Measurements from ENCODE around the gene WDR73. TPM values are rescaled to one million over a fixed set of nuclear protein-coding genes. Genes with fewer than 3 reads are reported as not detected.

The WDR73 gene
- total RNA-seq, 1 experiment from 2014 or later = 35.6 TPM

- H3K4me1 ChIP-seq (ENCODE audit: control insufficient read depth in 1 of 2, insufficient read depth in 2 of 2, low read length in 2 of 2) = peaks cover 14 to 49% of the 10 kb centered on the region in 2 experiments
- H3K4me3 ChIP-seq (replicated peaks in 1 of 2; ENCODE audit: low read depth in 1 of 2, low read length in 2 of 2) = peak overlapping the region; percentile 61 to 86
- peak overlapping the region; percentile 99 for H3K4me2 ChIP-seq (ENCODE audit: low read length)
- peak overlapping the region; percentile 98 for H3K9ac ChIP-seq (ENCODE audit: low read length)
- no peak overlapping the region for H2AFZ ChIP-seq (ENCODE audit: low read depth, low read length, poor library complexity, severe bottlenecking)
- TSS peak; percentile 86 for BruUV-seq (replicated peaks)
- ATAC-seq (peak; percentile 7), DNase-seq (ENCODE audit: low read depth, low spot score) (no peak)
- H3K9me2 ChIP-seq (ENCODE audit: insufficient read depth) = no peaks in the 10 kb centered on the region
- CTCF ChIA-PET = interaction anchor here (0.9 to 1.6 kb wide), 4 partner anchors 83 to 282 kb away, joined by 3 to 6 read pairs (median 4); no protein-coding TSS in a partner anchor
- H4K20me1 ChIP-seq (ENCODE audit: insufficient read depth) = no peaks in the 10 kb centered on the region
- peaks cover 35% of the 10 kb centered on the region for H3K79me2 ChIP-seq (ENCODE audit: insufficient read depth, low read length)
- H3K27me3 ChIP-seq (ENCODE audit: insufficient read depth, low read length) = no peaks in the 10 kb centered on the region
- no peaks in the 10 kb centered on the region for H3K9me3 ChIP-seq (ENCODE audit: control insufficient read depth in 1 of 2, insufficient read depth in 1 of 2, low read depth in 1 of 2, low read length in 2 of 2)
- POLR2A ChIA-PET = interaction anchor here (0.8 to 1.6 kb wide), 4 partner anchors 14 to 275 kb away, joined by 3 to 5 read pairs (median 4); no protein-coding TSS in a partner anchor
- RAD21 ChIA-PET (ENCODE audit: low non-redundant PET in 1 of 2, low total read pairs in 2 of 2, uncharacterized antibody in 2 of 2, unreplicated experiment in 2 of 2) = interaction anchor here in 1 of 2 experiments (0.8 kb wide), 1 partner anchor 22 kb away, joined by 3 read pairs; no protein-coding TSS in a partner anchor
- peaks cover 24 to 34% of the 10 kb centered on the region in 2 experiments for H3K36me3 ChIP-seq (ENCODE audit: control insufficient read depth in 1 of 2, insufficient read depth in 2 of 2, low read length in 2 of 2)
- intact Hi-C loops (cut with micrococcal nuclease) = loop anchor here (10.0 kb wide), 1 partner anchor 121 kb away; no protein-coding TSS in a partner anchor
- TF ChIP-seq TCF7L2 (IDR thresholded peaks at IDR 0.05; ENCODE audit: borderline replicate concordance, extremely low read depth, insufficient read depth, insufficient read length) (no peak), YY1 (IDR thresholded peaks at IDR 0.05; ENCODE audit: extremely low read depth, insufficient replicate concordance, low read depth, low read length) (no peak), CBX3 (IDR thresholded peaks at IDR 0.05; ENCODE audit: low read depth) (no peak), MAX (IDR thresholded peaks at IDR 0.05) (no peak), ZFX (IDR thresholded peaks at IDR 0.05) (no peak), ZBTB33 (IDR thresholded peaks at IDR 0.05; ENCODE audit: extremely low read depth, insufficient replicate concordance, low read length) (no peak), EZH2 (IDR thresholded peaks at IDR 0.05) (no peak), POLR2AphosphoS5 (IDR thresholded peaks at IDR 0.05; ENCODE audit: low read depth, low read length) (no peak), RAD21 (IDR thresholded peaks at IDR 0.05; ENCODE audit: low read depth) (no peak), ZNF274 (IDR thresholded peaks at IDR 0.05; ENCODE audit: low read depth, low read length) (no peak), JUND (IDR thresholded peaks at IDR 0.05) (no peak), ATF3 (IDR thresholded peaks at IDR 0.05) (no peak), EZH2phosphoT487 (IDR thresholded peaks at IDR 0.05; ENCODE audit: borderline replicate concordance) (no peak), CEBPB (IDR thresholded peaks at IDR 0.05; ENCODE audit: low read depth) (no peak), POLR2A (IDR thresholded peaks at IDR 0.05; ENCODE audit: borderline replicate concordance, extremely low read depth, insufficient read depth, insufficient read length) (no peak), CTCF (IDR thresholded peaks at IDR 0.05 in 2 of 3, conservative IDR thresholded peaks at IDR 0.05 in 1 of 3; ENCODE audit: borderline replicate concordance in 1 of 3, insufficient read depth in 1 of 3, low read depth in 2 of 3, low read length in 2 of 3) (no peak), SP1 (IDR thresholded peaks at IDR 0.05; ENCODE audit: low read depth) (no peak), EGR1 (IDR thresholded peaks at IDR 0.05; ENCODE audit: low read depth) (no peak), REST (IDR thresholded peaks at IDR 0.05; ENCODE audit: low read depth) (no peak)
- H3K27ac ChIP-seq (ENCODE audit: low read depth, low read length) = peak overlapping the region; percentile 76
These were observed 536 bp downstream of the WDR73 start for GRCh38 chr15:84653584-84653909.
